Panc1 (cell line): ENCODE measurements around the gene YPEL3.

ENCODE experiments used
- CTCF ChIP-seq: fragments of 450-650 bp; IDR thresholded peaks from 2 replicates; pipeline ENCODE4 v1.5.1; 2017; ENCODE audit warnings: mild to moderate bottlenecking
- POLR2AphosphoS5 ChIP-seq: IDR thresholded peaks from 2 replicates; pipeline ENCODE4 v1.6.1; 2012; ENCODE audit warnings: mild to moderate bottlenecking, low read depth, low read length, moderate library complexity
- SIN3A ChIP-seq: IDR thresholded peaks from 2 replicates; pipeline ENCODE4 v1.6.1; 2012; ENCODE audit warnings: low read depth, mild to moderate bottlenecking, low read length, moderate library complexity, borderline replicate concordance; ENCODE audit not compliant: insufficient read depth
- TCF7L2 ChIP-seq: IDR thresholded peaks from 2 replicates; pipeline ENCODE4 v1.6.1; 2011; ENCODE audit warnings: mild to moderate bottlenecking, low read depth, low read length, inconsistent platforms
- TF ChIP-seq, protein P1 (sequence below), 2 experiments: IDR thresholded peaks; 2 replicates each; pipeline ENCODE4 v1.6.1; 2011 to 2012; ENCODE audit warnings: low read depth in 2 of 2, control low read depth in 1 of 2, low read length in 1 of 2, mild to moderate bottlenecking in 1 of 2, moderate library complexity in 1 of 2; ENCODE audit not compliant: insufficient read depth in 1 of 2

DNA sequence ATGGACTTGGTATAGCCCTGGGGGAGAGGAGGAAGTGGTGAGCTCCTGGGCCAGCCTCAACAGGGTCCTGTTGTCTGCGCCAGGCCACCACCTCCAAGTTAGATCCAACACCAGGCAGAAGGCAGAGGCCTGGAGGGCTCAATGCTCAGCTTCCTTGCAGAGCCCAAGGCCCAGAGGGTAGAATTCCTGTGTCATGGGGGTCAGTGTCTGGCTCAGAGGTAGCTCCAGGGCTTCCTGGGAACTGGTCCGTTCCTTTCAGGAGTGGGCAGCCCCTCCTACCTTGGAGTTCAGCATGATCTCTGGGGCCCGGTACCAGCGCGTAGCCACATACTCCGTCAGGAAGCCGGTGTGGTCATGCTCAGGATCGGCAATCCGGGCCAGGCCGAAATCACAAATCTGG is 21.8 kb upstream of the YPEL3 start:
- TF ChIP-seq TCF7L2 (no peak), CTCF (no peak), POLR2AphosphoS5 (no peak), SIN3A (no peak)
- TF ChIP-seq, protein P1, sequence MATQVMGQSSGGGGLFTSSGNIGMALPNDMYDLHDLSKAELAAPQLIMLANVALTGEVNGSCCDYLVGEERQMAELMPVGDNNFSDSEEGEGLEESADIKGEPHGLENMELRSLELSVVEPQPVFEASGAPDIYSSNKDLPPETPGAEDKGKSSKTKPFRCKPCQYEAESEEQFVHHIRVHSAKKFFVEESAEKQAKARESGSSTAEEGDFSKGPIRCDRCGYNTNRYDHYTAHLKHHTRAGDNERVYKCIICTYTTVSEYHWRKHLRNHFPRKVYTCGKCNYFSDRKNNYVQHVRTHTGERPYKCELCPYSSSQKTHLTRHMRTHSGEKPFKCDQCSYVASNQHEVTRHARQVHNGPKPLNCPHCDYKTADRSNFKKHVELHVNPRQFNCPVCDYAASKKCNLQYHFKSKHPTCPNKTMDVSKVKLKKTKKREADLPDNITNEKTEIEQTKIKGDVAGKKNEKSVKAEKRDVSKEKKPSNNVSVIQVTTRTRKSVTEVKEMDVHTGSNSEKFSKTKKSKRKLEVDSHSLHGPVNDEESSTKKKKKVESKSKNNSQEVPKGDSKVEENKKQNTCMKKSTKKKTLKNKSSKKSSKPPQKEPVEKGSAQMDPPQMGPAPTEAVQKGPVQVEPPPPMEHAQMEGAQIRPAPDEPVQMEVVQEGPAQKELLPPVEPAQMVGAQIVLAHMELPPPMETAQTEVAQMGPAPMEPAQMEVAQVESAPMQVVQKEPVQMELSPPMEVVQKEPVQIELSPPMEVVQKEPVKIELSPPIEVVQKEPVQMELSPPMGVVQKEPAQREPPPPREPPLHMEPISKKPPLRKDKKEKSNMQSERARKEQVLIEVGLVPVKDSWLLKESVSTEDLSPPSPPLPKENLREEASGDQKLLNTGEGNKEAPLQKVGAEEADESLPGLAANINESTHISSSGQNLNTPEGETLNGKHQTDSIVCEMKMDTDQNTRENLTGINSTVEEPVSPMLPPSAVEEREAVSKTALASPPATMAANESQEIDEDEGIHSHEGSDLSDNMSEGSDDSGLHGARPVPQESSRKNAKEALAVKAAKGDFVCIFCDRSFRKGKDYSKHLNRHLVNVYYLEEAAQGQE (IDR thresholded peaks at IDR 0.05; ENCODE audit: insufficient read depth in 1 of 2, low read depth in 2 of 2, low read length in 1 of 2) = no peak
